ENCODE measurements around the gene CRBN. TPM values are rescaled to one million over a fixed set of nuclear protein-coding genes. Genes with fewer than 3 reads are reported as not detected.

CRBN gene
- total RNA-seq, 1 donor from 2014 or later, result 32.0 TPM

DNA sequence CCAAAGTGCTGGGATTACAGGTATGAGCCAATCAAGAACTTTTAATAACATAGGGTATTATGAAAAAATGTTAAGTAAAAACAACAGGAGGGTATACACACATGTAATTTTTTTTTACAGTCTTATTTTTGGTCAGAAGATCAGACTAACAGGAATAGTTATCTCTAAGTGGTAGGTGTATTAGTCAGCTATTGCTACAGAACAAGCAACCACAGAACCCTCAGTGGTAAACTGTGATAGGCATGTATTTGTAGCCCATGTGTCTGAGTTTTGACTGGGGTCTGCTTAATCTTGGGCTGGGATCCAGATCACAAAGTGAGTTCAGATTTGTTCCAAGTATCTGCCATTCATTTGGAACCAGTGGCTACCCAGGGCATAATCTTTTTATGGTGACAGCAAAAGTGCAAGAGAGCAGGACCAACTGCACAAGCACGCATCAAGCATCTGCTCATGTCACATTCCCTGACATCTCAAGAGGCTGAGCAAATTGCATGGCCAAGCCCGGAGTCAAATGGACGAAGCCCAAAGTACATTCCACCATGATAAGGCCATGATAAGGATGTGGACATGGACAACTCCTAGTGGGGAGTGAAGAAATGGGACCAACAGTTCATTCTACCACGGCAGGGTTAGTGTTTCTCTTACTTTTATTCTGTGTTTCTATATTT is 66.3 kb downstream of the CRBN start:
- DNase-seq (ENCODE audit: low spot score), result no peak

DNA sequence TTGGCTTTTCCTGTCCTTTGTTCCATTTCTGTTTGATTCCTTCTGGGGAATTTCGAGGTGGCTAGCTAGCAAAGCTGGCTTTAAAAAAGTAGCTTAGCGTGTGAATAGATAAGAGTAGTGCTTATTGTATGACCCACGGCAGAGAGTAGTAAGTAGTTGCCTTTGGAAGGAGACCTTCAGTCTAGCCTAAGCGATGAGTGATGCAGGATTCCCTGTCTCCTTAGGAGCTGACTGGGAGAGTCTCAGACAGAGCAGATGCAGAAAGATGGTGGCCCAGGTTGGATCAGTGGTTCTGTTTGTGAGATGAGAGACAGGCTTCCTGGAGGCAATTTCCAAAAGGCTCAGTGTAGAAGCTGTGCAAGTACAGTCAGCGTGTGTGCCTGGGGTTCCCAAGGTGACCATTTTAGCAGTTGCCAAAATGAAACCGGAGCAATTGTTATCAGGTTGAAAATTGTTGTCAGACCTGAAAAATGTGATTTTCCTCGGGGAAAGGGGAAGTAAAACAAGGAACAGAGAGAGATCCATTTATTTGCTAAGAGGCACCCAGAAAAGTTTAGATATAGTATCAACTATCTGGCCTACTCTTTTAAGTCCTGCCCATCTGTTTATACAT is 68.6 kb downstream of the CRBN start:
- no peak for DNase-seq (ENCODE audit: low spot score)

DNA sequence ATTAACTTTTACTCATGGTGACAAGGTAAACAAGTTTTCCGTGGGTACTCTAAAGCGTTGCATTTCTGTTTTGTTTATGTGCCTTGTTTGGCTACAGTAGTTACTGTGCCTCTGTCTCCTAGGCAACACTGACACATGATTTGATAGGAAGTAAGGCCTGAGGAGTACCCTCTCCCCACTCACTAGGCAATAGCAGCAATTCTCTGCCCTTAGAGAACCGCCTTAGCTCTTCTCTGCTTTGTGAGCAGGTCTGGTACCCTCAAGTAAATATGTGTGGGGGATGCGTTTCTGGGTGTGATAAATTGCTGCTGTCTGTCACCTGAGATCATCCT is 69.2 kb downstream of the CRBN start, which contains the start of gene IL5RA:
IL5RA (minus strand) TSS at position 76 of the 332 bp plus-strand sequence. CDS start 5,390 bp downstream, outside the sequence.
- DNase-seq (ENCODE audit: low spot score), result no peak

DNA sequence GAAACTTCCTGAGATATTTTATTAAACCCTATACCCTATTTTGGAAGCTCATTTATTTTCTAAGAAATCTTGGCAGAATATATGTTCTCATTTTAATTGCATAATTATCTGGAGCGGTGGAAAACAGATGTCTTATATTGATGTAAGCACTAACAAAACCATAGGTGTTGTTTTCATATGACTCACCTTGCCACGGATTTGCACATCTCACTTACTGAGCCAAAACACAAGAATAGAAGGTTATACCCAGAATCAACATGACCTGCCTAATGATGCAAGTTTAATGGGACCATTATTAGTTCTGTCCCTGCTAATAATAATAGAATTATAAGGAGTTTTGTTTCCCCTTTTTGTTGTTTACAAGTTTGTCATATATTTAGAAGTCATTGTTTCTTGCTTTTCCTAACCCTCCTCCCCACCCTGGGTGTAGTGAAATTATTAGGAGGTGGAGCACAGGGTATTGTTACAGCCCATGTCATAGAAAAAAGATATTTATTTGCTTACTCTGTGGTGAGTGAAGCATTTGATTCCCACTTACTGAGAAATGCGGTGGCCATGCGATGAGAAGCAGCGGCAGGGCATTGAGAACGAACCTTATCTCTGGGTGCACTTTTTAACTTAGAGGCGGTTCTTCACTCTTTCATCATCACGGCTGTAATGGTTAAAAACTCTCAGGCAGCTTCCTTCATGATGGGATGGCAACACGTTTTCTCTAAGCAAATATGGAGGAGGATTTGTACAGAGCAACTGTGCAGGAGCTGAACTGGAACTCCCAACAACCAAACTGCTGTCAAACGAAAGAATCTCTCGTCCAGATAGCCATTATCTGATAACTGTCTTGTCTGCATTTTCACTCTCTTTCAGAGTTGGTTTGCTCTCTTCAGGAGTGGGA is 69.8 kb downstream of the CRBN start:
- DNase-seq (ENCODE audit: low spot score), result no peak

DNA sequence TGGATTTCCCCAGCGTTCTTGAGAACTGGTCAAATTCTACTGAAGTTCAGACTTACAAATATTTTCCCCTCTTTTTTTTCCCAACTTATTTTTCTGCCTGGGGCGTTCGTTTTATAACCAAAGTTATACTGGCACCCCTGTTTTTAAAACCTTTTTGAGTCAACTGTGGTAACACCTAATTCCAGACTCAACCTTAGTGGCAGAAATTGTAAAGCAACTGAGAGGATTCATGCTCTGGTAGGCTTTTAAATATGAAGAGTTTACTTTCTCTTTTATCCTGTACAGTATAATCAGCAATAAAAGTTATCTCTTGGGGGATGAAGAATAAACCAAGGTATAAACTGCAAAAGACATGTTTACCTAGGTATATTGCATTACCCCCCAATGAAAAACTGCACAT is 71.6 kb downstream of the CRBN start:
- DNase-seq (ENCODE audit: low spot score), result no peak

DNA sequence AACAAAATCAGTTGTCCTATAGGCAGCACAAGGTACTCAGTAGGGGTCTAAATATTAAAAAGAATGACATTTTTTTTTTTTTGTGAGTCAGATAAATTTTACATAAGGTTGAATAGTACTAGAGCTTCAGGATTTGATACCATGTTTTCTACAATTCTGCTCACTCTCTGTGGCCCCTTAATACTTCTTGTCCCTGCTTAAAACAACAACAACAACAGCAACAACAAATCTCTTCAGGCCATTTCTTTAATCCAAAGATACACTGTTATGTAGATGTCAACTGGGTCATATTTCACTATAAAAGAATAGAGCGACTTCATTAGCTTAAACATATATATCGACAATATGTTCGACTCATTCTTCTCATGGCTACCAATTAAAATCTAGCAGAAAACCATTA is 72.3 kb downstream of the CRBN start:
- DNase-seq (ENCODE audit: low spot score), result no peak

DNA sequence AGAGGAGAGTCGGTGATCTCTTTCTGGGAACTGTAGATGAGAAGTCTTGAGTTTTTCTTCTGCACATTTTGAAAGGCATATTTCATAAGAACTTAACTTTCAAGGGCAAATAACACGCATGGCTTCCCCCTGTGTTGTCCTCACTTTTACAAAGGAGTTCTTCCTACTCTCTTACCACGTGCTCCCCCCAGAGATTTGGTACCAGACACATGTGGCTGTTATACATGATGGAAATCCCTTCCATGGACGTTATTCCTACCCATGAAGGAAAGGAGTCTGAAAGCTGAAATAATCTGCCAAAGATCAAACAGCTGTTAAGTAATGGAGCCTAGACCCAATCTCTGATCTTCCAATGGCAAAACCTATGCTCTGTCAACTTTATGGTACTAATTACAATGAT is 73.7 kb downstream of the CRBN start:
- no peak for DNase-seq (ENCODE audit: low spot score)

DNA sequence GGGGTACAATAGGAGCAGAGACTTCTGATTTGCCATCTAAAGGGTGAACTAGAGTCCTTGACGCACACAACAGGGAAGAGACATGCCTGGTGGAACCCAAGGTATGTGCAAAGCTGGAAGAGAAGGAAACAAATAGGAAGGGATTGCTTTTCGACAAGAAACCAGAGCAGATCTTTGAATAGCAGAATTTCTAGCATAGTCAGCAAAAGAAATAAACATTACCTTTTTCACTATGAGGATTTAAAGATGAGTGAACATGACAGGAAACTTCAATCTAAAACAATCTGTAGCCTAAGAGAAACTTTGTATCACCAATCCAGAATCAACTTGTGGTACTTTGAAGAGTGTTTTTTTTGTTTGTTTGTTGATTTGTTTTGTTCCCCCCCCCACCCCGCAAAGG is 74.2 kb downstream of the CRBN start:
- no peak for DNase-seq (ENCODE audit: low spot score)

DNA sequence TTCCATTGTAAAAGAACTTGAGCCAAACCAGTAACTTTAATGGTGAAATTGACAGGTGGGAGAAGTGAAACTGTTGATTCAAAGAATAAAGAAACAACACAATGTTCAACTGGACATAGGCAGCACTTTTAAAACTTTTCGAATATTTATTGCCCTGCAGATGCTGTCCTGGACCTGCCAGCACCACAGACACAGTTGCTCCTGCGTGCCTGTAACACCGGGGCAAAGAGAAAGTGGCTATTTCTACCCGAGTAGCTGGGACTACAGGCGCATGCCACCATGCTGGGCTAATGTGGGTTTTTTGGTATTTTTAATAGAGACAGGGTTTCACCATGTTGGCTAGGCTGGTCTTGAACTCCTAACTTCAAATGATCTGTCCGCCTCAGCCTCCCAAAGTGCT is 76.7 kb downstream of the CRBN start:
- no peak for DNase-seq (ENCODE audit: low spot score)

DNA sequence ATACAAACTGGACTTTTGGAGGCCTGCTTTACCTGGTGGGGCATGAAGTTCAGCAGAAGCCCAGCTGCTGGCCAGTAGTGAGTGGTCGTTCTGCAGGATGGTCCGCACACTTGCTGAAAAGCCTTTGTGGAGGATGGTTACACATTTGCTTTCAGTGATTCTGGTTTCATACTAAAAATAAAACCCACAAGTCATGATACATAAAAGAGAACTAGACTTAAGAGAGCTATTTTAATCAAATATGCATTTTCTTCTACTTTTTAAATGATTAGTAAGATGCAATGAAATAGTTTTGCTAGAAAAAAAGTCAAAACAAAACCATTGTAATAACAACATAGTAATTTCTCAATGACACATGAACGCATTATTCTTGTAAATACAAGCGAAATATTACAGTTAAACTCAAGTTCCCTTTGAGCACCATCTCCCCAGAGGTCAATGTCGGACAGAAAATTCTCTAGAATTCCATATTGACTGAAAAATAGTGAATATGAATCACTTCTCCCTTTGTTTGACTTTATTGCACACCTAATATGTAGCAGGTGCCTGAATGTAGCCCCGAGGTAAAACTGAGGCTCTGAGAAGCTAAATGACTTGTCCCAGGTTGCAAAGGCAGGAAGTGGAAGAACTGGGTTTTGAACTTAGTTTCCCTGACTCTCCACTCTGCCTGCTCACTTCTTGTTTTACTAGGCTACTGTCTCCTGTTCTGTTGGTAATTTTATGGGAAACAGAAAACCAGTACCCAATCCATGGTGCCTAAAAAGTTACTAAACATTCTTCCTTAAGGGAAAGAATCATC is 77.6 kb downstream of the CRBN start:
- no peak for DNase-seq (ENCODE audit: low spot score)

Other genes with a start within 250 kb of the CRBN start
- gene IL5RA, start 69.3 kb downstream of the CRBN start, total RNA-seq, result not detected
- 23.8 TPM for gene TRNT1, start 52.8 kb downstream of the CRBN start, total RNA-seq